Psoas muscle (tissue), 8 donors: ENCODE measurements around the gene RASSF9. TPM values are rescaled to one million over a fixed set of nuclear protein-coding genes. Genes with fewer than 3 reads are reported as not detected.

ENCODE experiments used
- ATAC-seq, 4 donors: fragments of 200-7000 bp; cut with Tn5 transposase; one replicate each; pipeline ENCODE4 v1.9.1; 2020; ENCODE audit warnings: moderate library complexity in 3 of 4, mild to moderate bottlenecking in 2 of 4
- DNase-seq, 2 donors: peaks; one replicate each; pipeline ENCODE4 v3.0.0-alpha.2; 2020
- H3K27ac ChIP-seq: fragments of 200-600 bp; one replicate; pipeline ENCODE4 v1.8.0; 2022
- H3K27me3 ChIP-seq, 3 donors: fragments of 200-600 bp in 1 of 3; one replicate each; pipeline versions ENCODE4 v1.6.1 to v1.8.0; 2013 to 2022; ENCODE audit warnings: low read length in 2 of 3, mild to moderate bottlenecking in 2 of 3, moderate library complexity in 1 of 3; ENCODE audit not compliant: insufficient read depth in 3 of 3
- H3K36me3 ChIP-seq, 2 donors: fragments of 200-600 bp in 1 of 2; one replicate each; pipeline versions ENCODE4 v1.6.1 to v1.8.0; 2013 to 2022; ENCODE audit warnings: low read depth in 1 of 2, mild to moderate bottlenecking in 1 of 2, moderate library complexity in 1 of 2; ENCODE audit not compliant: insufficient read depth in 1 of 2
- H3K4me1 ChIP-seq: fragments of 200-600 bp; one replicate; pipeline ENCODE4 v1.8.0; 2022
- H3K4me3 ChIP-seq: fragments of 200-600 bp; one replicate; pipeline ENCODE4 v1.8.0; 2022; ENCODE audit warnings: mild to moderate bottlenecking
- H3K9me3 ChIP-seq: fragments of 200-600 bp; one replicate; pipeline ENCODE4 v1.8.0; 2022
- CTCF ChIP-seq: fragments of 200-600 bp; IDR thresholded peaks from one replicate; pipeline ENCODE4 v1.8.0; 2022; ENCODE audit warnings: antibody characterized with exemption
- WGBS, 3 donors: extraction: QIAGEN DNeasy Blood & Tissue Kit; methylation state at CpG; one replicate each; pipeline versions ENCODE4 v1.1.6 to v1.1.7; 2013; 5-methylcytosine and 5-hydroxymethylcytosine counted together
- intact Hi-C, 2 donors: fragments of 100-400 bp; cut with DNase I; formaldehyde crosslinking; loops; one replicate each; pipeline versions ENCODE4 v1.11.0 to v1.14.2; 2022
- polyA plus RNA-seq, 3 donors: library from polyadenylated mRNA; stranded (reverse); fragments of 200-250 nt; gene quantifications; one replicate each; pipeline ENCODE4 v1.2.3, GENCODE V29; 2013
- total RNA-seq, 4 donors: library from RNA; stranded (reverse); fragmentation: NEBNext Ultra II Directional in 2 of 4; extraction: Animal tissue kit (Norgen Biotek cat#: 25700) in 2 of 4; gene quantifications; one replicate each; pipeline versions ENCODE4 v1.2.1 to v1.2.4, GENCODE V29; 2021 to 2023
- donor health status: healthy with polysubstance abuse.
- donor health status: DM: no; HTN: no; CAD: no; lungs with moderate emphysema.
- donor health status: Bipolar disorder and iron deficiency.
- donor health status: healthy.
- donor health status: DM: yes; HTN: yes; CAD: no.
- donor health status: DM: no; HTN: no; CAD: no.
- donor health status: DM: no; HTN: no; CAD: no.
- donor health status: DM: yes; HTN: yes; CAD: no.

Gene RASSF9
- total and polyA plus RNA-seq, 7 donors: 0.34 to 4.1 (median 1.5) TPM

GRCh38 chr12:85779768-85780167 lies 56.4 kb downstream of the RASSF9 start:
- no peak overlapping the region for H3K4me3 ChIP-seq
- DNase-seq (no peak), ATAC-seq (no peak)
- TF ChIP-seq CTCF: no peak
- no peaks in the 10 kb centered on the region for H3K4me1 ChIP-seq
- no peaks in the 10 kb centered on the region for H3K27me3 ChIP-seq
- no peak overlapping the region for H3K27ac ChIP-seq
- intact Hi-C loops: no loop called here
- H3K9me3 ChIP-seq: no peaks in the 10 kb centered on the region
- no peaks in the 10 kb centered on the region for H3K36me3 ChIP-seq
- WGBS, 3 donors: 45 to 54% (median 48%) methylated on average over 2 of the region's 2 CpGs

- Histone ChIP-seq H3K4me1 (no peaks in the 10 kb centered on the region), H3K4me3 (no peak overlapping the region), H3K36me3 (no peaks in the 10 kb centered on the region), H3K9me3 (no peaks in the 10 kb centered on the region), H3K27ac (no peak overlapping the region), H3K27me3 (no peaks in the 10 kb centered on the region)
- TF ChIP-seq CTCF: no peak
- ATAC-seq (no peak), DNase-seq (no peak)
- intact Hi-C loops: no loop called here
Measured at GRCh38 chr12:85775091-85775490, 61.1 kb downstream of the RASSF9 start.

GRCh38 chr12:85765453-85765869 lies 70.7 kb downstream of the RASSF9 start:
- no peak overlapping the region for H3K27ac ChIP-seq
- DNase-seq: no peak
- intact Hi-C loops: no loop called here
- no peak for ATAC-seq
- H3K27me3 ChIP-seq: no peaks in the 10 kb centered on the region
- no peak for TF ChIP-seq CTCF
- no peaks in the 10 kb centered on the region for H3K4me1 ChIP-seq
- no peaks in the 10 kb centered on the region for H3K36me3 ChIP-seq
- H3K4me3 ChIP-seq: no peak overlapping the region
- WGBS, 3 donors: 87 to 93% (median 89%) methylated on average over 2 of the region's 2 CpGs
- H3K9me3 ChIP-seq: no peaks in the 10 kb centered on the region

GRCh38 chr12:85759623-85760022 lies 76.6 kb downstream of the RASSF9 start:
- no peak for ATAC-seq
- WGBS, 3 donors: 83 to 94% (median 90%) methylated on average over 3 of the region's 3 CpGs
- intact Hi-C loops: no loop called here
- TF ChIP-seq CTCF: no peak
- Histone ChIP-seq H3K4me3 (no peak overlapping the region), H3K27ac (no peak overlapping the region), H3K4me1 (no peaks in the 10 kb centered on the region), H3K27me3 (no peaks in the 10 kb centered on the region), H3K9me3 (no peaks in the 10 kb centered on the region), H3K36me3 (no peaks in the 10 kb centered on the region)
- DNase-seq: no peak

GRCh38 chr12:85759091-85759490 lies 77.1 kb downstream of the RASSF9 start:
- no peak overlapping the region for H3K4me3 ChIP-seq
- 76 to 87% (median 83%) methylated on average over 3 of the region's 3 CpGs for WGBS, 3 donors
- no peak for ATAC-seq
- no peaks in the 10 kb centered on the region for H3K36me3 ChIP-seq
- intact Hi-C loops: no loop called here
- no peaks in the 10 kb centered on the region for H3K27me3 ChIP-seq
- TF ChIP-seq CTCF: no peak
- no peaks in the 10 kb centered on the region for H3K9me3 ChIP-seq
- DNase-seq: no peak
- H3K27ac ChIP-seq: no peak overlapping the region
- H3K4me1 ChIP-seq: no peaks in the 10 kb centered on the region
